Medulla oblongata (tissue), 1 donor: Measurements from ENCODE around the gene TSC2.

ENCODE experiments used
- DNase-seq: peaks from one replicate; pipeline ENCODE4 v3.0.0-alpha.2; 2015; ENCODE audit errors: extremely low spot score

Gene TSC2

DNA sequence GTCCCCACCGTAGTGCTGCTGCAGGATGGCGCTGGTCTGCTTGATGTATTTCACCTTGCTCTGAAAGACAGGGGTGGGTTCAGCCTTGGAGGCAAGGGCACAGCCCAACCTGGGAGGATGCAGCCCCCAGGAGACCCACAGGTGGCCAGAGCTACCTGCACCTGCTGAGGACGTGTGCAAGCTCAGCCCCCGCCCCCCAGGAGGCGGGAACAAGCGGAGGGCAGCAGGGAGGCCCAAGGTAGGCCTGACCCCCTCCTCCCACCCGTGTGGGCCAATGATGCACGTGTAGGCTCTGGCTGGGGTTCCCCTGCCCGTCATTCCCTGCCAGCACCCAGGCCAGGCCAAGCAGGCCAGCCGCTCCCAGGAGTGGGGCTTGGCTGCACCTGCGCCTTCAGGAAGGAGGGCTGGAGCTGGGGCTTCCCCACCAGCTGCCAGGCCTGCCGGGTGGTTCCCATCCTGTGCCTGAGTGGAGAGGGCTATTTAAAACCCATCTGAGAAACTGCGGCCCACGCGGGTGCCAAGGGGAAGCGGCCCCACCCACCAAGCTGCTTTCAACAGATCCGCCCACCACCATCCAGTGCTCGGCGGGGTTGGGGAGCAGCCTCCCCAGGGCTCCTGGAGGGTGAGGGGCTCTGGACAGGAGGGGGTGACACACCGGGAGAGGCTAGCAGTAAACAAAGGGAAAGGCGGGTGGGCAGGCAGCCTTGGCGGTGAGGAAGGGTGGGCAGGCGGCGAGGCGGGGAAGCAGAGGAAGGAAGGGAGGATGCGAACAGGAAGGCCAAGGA lies 3.9 kb upstream of the TSC2 start:
- DNase-seq, result no peak

DNA sequence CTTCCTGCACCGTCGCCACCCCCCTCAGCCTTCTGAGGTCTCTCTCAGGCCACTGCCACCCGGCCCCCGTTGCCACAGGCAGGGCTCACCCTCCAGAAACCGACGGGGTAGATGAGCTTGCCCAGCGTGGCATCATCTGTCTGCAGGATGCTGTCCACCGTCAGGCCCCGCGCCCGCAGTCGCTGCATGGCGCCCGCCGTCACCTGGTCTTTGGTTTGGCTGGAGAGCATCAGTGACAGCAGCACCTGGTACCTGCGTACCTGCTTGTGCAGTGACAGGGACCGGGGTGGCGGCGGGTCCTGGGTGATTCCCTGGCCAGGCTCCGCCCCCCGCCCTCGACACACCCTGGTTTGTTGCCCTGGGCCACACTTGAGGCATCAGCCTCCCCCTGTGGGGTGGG lies 3.2 kb upstream of the TSC2 start:
- no peak for DNase-seq

DNA sequence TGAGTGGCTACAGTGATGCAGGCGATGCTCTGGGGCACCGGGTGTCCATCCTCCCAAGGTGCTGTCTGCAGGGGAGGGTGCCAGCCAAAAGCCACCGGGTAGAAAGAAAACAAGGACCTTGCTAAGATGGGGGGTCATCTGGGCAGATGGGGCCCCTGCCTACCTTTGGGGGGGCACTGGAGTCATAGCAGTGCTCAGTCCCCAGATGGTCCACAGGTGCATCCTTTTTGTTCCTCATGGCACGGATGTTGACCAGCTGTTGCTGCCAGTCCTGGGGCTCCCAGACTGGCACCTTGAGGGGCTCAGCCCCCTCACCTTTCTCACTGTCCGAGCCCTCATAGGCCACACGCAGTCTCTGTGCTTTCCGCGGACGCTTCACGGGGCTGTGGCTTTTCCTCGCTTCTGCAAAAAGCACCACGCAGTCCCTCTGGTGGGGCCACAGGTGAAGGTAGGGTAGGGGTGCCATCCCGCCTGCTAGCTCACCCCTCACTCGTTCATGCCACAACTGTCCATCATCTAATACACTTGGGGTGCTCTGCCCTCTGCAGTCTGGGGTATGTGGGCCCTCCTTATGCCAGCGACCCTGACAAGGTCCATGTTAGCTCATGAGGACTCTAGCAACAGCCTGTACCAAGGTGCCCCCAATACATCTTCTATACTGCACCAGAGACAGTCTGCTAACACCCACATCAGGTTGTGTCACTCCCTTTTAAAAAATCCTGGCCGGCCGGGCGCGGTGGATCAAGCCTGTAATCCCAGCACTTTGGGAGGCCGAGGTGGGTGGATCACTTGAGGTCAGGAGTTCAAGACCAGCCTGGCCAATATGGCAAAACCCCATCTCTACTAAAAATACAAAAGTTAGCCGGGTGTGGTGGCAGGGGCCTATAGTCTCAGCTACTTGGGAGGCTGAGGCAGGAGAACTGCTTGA lies 1.6 kb upstream of the TSC2 start:
- DNase-seq, result no peak

DNA sequence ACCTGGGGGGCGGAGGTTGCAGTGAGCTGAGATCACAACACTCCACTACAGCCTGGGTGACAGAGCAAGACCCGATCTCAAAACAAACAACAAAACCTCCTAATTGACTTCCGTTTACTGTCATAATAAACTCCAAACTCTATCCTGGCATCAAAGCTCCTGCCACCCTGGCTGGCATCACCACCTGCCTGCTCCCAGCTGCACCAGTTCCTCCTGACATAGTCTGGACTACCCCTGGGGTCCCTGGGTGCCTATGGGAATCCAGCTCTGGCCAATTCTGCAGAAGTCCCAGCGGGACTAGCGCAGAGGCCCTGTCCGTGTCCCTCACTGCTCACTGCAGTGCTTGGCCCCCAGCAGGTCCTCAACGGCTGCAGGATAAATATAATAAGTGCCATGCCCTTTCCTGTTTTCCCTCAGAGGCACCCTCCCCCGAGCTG lies 874 bp upstream of the TSC2 start:
- no peak for DNase-seq

DNA sequence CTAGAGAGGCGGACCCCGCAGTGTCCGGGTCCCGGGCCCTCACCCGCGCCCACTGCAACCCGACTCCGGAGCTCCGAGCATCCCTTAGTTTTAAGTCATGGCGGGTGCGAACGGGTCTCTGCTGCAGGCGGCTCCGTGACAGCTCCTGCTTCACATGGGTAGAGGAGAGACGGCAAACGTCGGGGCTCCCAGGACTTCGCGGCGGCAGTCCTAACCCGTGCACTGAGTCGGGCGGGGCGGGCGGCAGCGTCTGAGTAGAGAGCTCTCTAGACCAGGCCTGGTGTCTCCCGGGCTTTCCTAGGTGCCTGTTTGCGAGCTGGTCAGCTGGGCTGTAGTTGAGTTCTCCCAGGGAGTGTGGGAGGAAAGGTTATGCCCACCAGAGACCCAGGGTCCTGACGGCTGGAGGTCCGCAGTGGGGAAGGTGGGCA lies 345 bp downstream of the TSC2 start:
- DNase-seq, result no peak

DNA sequence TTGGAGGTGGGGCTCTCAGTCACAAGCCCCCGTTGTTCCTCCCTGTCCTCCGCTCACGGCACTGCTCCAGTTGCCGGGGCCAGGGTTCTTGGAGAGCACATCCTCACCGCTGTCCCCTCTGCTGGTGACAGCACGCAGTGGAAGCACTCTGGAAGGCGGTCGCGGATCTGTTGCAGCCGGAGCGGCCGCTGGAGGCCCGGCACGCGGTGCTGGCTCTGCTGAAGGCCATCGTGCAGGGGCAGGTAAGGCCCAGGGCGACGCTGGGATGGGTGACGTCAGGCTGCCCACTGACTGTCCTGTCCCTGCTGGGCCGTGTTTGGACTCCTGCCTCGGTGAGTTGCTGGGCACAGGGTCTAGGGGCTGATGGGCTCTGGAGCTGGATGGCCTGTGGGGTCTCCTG lies 5.4 kb downstream of the TSC2 start:
- DNase-seq, result no peak

DNA sequence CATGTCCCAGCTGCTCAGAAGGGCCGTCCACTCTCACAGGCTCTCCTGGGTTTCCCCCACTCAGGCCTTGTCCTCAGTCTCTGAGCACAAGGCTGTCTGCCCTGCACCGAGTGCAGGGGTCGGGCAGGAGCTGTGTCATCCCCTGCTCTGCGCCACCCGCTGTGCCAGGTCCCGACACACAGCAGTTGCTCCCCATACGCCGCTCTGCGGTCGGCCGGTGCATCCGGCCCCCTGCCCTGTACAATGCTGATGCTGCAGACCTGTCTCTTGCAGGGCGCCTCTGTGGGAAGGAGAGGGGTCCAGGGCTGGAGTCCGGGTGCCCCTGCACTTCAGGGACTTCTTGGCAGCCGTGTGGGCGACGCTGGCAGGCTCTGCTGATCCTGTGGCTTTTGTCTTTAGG lies 6.1 kb downstream of the TSC2 start:
- no peak for DNase-seq

DNA sequence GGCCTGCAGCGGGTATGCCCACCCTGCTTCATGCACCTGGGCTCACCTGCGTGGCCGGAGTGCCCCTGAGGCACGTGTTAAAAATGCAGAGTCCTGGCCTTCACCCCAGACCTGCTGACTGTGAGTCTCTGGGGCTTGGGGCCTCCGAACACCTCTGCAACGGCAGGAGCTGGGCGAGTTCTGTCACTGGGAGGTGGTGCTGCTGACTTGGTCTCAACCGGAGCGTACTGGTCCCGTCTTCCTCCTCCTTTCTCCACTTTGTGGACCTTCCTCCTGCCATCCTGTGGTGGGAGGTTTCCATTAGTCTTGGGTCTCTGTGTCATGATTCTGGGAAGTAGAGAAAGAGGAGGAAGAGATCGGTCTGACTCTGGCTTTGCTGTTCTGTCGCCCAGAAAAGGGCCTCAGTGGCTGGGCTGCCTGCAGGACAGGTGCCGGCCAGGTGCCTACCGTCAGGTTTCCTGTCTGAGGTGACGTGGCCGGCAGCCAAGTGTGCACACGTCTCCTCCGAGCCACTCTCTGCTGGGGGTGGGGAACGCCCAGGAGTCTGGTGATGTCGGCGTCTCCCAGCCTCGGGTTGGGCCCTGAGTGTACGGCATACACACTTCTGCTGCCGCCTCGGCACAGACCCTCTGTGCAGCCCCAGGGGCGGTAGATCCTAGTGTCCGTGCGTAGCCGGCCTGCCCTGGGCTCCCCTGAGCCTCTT lies 6.9 kb downstream of the TSC2 start:
- DNase-seq, result no peak

DNA sequence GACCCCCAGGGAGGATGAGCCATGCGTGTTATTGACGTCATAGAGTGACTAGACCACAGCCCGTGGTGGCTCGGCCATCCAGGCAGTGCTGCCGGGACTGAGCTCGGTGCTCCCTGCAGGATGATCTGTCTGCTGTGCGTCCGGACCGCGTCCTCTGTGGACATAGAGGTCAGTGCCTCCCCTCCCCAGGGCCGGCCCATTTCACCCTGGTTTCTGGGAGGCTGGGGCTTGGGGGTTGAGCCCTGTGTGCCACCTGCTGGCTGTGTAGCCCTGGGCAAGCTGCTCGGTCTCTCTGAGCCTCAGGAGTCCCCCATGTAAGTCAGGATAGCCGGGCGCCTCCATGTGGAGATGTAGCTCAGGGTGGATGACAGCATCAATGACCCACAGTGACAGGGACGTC lies 8.3 kb downstream of the TSC2 start:
- peak; percentile 17 for DNase-seq

DNA sequence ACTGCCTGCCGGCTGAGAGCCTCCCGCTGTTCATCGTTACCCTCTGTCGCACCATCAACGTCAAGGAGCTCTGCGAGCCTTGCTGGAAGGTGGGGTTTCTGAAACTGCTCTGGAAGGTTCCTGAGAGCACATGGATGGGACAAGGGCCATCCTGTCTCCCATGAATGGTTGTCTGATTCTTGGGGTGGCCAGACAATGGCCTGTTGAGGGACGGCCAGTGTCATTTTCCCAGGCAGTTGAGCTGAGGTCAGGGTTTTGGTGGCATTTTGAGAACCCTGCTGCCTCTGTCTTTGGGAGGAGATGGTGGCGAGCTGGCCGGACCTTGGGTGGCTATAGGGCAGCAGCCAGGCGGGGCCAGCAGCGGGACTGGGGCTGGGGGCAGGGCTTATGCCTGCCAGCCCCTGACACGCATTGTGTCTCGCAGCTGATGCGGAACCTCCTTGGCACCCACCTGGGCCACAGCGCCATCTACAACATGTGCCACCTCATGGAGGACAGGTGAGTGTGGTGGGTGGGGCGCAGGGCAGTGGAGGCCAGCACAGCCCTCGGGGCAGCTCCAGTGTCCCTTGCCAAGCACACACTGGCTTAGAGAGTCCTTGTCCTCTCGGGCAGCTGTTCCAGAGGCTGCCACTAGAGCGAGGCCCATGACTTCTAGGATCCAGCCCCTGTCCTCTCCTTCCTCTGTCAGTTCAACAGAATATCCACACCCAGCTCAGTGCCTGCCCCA lies 9.1 kb downstream of the TSC2 start:
- peak; percentile 73 for DNase-seq

DNA sequence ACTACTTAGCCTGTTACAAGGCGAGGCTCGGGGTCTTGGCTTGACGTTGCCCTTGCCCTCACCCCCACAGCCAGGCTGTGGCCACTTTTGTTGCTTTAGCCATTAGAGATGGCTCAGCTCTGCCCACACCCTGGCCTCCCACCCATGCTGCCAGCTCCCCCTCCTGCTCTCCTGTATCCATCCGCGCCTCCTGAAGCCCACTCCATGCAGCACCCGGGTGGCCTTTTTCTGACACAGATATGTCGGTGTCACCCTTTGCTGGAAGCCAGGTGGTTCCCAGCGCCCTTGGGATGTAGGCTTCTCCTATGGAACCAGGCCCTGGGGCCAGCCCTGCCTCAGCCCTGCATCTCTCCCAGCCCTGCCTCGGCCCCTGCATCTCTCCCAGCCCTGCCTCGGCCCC lies 9.7 kb downstream of the TSC2 start:
- DNase-seq, result no peak

DNA sequence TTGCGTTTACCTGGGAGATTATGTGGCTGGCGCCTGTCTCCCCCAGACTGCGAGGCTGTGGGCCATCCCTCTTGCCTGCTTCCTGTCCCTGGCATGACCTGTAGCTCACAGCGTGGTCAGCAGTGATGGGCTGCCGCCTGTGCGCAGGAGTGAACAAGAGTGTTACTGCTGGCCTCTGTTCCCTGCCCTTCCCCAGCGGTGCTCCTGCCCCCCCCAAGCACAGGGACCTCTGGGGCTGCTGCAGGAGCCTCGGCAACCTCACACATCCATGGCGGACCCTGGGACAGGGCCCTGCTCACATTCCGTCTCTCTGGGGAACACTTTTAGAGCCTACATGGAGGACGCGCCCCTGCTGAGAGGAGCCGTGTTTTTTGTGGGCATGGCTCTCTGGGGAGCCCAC lies 10.6 kb downstream of the TSC2 start:
- DNase-seq, result no peak

DNA sequence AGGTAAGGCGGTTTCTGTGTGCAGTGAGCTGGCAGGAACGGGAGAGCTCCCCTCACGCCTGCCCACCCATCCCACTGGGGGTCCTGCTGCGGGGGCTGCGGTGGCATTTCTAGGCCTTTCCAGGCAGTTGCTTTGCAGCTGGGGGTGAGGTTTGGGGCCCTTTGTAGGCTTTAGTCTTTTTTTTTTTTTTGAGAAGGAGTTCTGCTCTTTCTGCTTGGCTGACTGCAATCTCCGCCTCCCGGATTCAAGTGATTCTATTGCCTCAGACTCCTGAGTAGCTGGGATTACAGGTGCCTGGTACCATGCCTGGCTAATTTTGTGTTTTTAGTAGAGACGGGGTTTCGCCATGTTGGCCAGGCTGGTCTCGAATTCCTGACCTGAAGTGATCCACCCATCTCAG lies 11.1 kb downstream of the TSC2 start:
- DNase-seq, result no peak

DNA sequence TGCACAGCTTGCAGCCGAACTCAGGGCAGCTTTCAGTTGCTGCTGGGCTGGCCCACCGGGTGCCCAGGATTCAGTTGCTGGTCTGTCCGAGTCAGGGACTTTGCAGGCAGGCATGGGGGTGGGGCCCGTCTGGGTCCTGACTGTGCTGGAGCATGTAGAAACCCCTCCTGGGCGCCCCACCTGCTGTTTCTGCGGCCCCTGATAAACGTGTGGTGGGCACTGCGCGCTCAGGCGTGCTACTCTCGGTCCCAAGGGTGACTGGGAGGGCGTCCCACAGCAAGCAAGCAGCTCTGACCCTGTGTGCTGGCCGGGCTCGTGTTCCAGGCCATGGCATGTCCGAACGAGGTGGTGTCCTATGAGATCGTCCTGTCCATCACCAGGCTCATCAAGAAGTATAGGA lies 12.6 kb downstream of the TSC2 start:
- no peak for DNase-seq

DNA sequence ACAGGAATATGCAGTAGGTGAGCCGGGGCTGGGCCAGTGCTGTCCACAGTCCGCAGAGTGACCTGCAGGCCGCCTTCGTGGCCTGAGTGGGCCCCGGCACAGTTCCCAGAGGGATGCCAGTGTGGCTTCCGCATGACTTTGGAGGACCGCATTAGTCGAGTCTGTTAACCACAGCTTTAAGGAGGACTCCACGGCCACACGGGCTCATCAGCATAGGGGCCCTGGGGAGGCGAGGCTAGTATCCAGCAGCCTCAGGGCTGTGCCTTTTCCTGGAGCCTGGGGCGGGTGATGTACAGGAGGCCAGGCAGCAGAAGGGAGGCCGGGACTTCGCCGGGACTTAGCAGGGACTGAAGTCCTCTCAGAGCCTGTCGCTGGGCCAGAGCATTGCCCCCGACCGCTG lies 13.2 kb downstream of the TSC2 start:
- DNase-seq, result no peak

DNA sequence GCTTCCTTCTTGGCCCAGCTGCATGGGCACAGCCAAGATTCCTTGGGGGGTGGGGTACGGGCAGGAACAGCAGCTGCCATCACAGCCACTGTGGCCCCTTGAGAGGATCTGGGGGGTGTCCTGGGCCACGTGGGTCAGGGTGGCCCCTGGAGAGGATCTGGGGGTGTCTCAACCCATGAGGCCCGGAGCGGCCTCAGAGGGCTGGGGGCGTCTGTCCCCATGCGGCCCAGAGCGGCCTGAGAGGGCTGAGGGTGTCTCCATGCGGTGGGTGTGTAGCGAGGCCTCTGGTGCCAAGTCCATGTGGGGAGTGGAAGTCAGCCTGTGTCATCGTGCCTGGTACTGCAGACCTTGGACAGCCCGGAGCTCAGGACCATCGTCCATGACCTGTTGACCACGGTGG lies 13.7 kb downstream of the TSC2 start:
- DNase-seq, result no peak

DNA sequence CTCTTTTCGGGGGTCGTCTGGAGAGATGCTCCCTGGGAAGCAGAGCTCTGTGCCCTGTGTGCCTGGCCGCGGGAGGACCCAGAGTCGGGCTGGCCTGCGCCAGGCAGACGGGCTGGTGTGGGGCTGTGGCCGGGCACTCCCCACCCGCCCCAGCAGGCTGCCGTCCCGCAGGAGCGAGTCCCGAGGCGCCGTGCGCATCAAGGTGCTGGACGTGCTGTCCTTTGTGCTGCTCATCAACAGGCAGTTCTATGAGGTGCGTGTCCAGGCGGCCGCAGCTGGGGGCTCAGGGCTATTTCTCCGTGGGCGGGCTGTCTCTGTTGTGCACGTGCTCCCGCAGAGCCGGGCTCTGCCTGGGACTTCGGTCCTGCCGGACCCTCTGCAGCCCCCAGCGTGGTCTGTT lies 15.0 kb downstream of the TSC2 start:
- DNase-seq, result no peak

DNA sequence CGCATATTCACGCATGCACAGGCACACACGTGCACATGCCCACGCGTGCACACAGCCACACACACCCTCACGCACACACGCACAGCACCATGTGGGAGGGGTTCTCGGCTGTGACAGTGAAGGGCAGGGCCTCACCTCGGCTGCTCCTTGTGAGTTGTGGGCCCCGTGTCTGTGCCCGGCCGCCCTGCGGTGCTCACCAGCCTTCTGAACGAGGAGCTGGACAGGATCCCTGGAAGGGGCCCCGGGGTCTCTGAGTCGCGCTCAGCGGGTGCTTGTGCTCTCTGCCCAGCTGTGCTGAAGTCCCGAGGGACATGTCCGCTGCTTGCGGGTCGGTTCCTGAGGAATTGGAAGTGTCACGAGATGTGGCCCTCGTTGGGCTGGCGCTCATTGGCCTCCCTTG lies 16.1 kb downstream of the TSC2 start:
- no peak for DNase-seq

DNA sequence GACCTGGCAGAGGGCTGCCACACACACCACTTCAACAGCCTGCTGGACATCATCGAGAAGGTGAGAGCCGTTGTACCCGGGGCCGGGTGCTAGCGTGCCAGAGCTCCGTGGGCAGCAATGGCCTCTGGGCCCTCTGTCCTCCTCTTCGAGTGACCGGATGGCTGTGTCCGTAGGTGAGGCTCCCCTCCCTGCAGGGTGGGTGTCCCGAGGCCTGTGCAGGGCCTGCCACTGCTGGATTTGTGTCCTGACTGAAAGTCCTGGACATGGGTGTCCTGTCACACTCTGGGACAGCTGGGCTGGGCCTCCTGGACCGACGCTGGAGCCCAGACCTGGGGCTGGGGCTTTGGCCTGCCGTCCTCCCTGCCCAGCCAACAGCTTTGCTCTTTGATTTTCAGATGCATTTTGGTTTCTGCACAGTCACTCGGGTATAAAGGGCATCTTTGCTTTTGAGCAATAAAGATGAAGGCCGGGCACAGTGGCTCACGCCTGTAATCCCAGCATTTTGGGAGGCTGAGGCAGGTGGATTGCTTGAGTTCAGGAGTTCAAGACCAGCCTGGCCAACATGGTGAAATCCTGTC lies 16.7 kb downstream of the TSC2 start:
- DNase-seq, result no peak

DNA sequence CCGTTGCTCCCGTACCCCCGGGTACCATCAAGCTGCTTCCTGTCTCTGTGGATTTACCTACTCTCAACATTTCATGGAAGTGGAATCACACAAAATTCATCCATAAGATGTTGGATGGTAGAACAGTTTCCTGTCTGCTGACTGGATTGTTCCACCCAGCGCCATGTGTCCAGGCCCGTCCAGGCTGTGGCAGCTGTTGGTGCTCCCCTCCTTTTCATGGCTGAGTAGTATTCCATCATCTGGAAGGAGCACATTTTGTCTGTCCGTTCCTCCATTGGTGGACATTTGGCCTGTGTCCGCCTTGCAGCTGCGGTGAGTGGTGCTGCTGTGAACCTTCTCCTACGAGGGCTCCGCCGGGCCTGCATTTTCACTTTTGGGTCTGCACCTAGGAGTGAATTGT lies 18.4 kb downstream of the TSC2 start:
- no peak for DNase-seq
